Endodermal cell (in vitro differentiated cells): ENCODE results near the gene GPR162. TPM values are rescaled to one million over a fixed set of nuclear protein-coding genes. Genes with fewer than 3 reads are reported as not detected.

Source experiments
- DNase-seq: peaks from one replicate; pipeline ENCODE4 v3.0.0-alpha.2; 2017
- H3K27ac ChIP-seq: 2 replicates; pipeline ENCODE4 v1.5.1; 2013; ENCODE audit warnings: mild to moderate bottlenecking, low read depth, low read length, moderate library complexity
- H3K27me3 ChIP-seq: 2 replicates; pipeline ENCODE4 v1.6.1; 2013; ENCODE audit warnings: mild to moderate bottlenecking, low read length, moderate library complexity; ENCODE audit not compliant: insufficient read depth, control insufficient read depth, poor library complexity, severe bottlenecking
- H3K36me3 ChIP-seq: 2 replicates; pipeline ENCODE4 v1.7.0; 2013; ENCODE audit warnings: mild to moderate bottlenecking, low read length, moderate library complexity; ENCODE audit not compliant: control insufficient read depth, insufficient read depth
- H3K4me1 ChIP-seq: one replicate; pipeline ENCODE4 v1.7.0; 2013; ENCODE audit warnings: low read length; ENCODE audit not compliant: control insufficient read depth, insufficient read depth
- H3K4me3 ChIP-seq: 2 replicates; pipeline ENCODE4 v1.5.1; 2013; ENCODE audit warnings: mild to moderate bottlenecking, low read length, moderate library complexity
- H3K9ac ChIP-seq: 2 replicates; pipeline ENCODE4 v1.6.1; 2013; ENCODE audit warnings: mild to moderate bottlenecking, low read length, moderate library complexity; ENCODE audit not compliant: poor library complexity, severe bottlenecking; ENCODE audit errors: extremely low read depth
- H3K9me3 ChIP-seq: 2 replicates; pipeline ENCODE4 v1.6.1; 2013; ENCODE audit warnings: mild to moderate bottlenecking, low read length, moderate library complexity; ENCODE audit not compliant: control insufficient read depth
- H3K27ac Mint-ChIP-seq: 2 replicates; pipeline ENCODE4 v1.8.0; 2020; ENCODE audit warnings: mixed read lengths
- H3K27me3 Mint-ChIP-seq: 2 replicates; pipeline ENCODE4 v1.8.0; 2021; ENCODE audit warnings: mild to moderate bottlenecking, mixed read lengths; ENCODE audit not compliant: insufficient read depth
- H3K36me3 Mint-ChIP-seq: 2 replicates; pipeline ENCODE4 v1.8.0; 2020; ENCODE audit warnings: low read depth, mixed read lengths
- H3K4me1 Mint-ChIP-seq: 2 replicates; pipeline ENCODE4 v1.8.0; 2020; ENCODE audit warnings: mixed read lengths
- H3K4me3 Mint-ChIP-seq: 2 replicates; pipeline ENCODE4 v1.8.0; 2020; ENCODE audit warnings: mild to moderate bottlenecking, moderate library complexity, mixed read lengths
- H3K9me3 Mint-ChIP-seq: 2 replicates; pipeline ENCODE4 v1.8.0; 2020; ENCODE audit warnings: mild to moderate bottlenecking, mixed read lengths
- WGBS, 2 experiments: methylation state at CpG; one replicate each; pipeline versions ENCODE4 v1.1.5 to v1.1.7; 2013; ENCODE audit warnings: missing lambda C conversion rate in 2 of 2, mixed read lengths in 1 of 2; ENCODE audit not compliant: insufficient coverage in 1 of 2, insufficient read length in 1 of 2; 5-methylcytosine and 5-hydroxymethylcytosine counted together
- total RNA-seq, 2 donors: library from RNA; stranded (reverse); fragmentation: NEBNext Ultra II Directional in 1 of 2; extraction: Animal tissue kit (Norgen Biotek cat#: 25700) in 1 of 2; gene quantifications; 2 replicates in 1 of 2; 3 replicates in 1 of 2; pipeline ENCODE4 v1.2.1, GENCODE V29; 2021
- TF ChIP-seq, protein P1 (sequence below): fragments of 200-600 bp; sonication (generic); conservative IDR thresholded peaks from 2 replicates; pipeline ENCODE4 v1.5.0; 2021; ENCODE audit warnings: antibody characterized with exemption, mild to moderate bottlenecking

The GPR162 gene
- total RNA-seq, 2 donors from 2014 or later: 14.7 to 15.0 TPM

- Histone ChIP-seq H3K4me1 (no peaks in the 10 kb centered on the region), H3K36me3 (no peaks in the 10 kb centered on the region), H3K4me3 (no peak overlapping the region), H3K27ac (no peak overlapping the region), H3K27me3 (peaks cover 14% of the 10 kb centered on the region), H3K9ac (no peak overlapping the region), H3K9me3 (no peaks in the 10 kb centered on the region)
- peaks cover 30% of the 10 kb centered on the region for H3K4me1 Mint-ChIP-seq
- TF ChIP-seq, protein P1, sequence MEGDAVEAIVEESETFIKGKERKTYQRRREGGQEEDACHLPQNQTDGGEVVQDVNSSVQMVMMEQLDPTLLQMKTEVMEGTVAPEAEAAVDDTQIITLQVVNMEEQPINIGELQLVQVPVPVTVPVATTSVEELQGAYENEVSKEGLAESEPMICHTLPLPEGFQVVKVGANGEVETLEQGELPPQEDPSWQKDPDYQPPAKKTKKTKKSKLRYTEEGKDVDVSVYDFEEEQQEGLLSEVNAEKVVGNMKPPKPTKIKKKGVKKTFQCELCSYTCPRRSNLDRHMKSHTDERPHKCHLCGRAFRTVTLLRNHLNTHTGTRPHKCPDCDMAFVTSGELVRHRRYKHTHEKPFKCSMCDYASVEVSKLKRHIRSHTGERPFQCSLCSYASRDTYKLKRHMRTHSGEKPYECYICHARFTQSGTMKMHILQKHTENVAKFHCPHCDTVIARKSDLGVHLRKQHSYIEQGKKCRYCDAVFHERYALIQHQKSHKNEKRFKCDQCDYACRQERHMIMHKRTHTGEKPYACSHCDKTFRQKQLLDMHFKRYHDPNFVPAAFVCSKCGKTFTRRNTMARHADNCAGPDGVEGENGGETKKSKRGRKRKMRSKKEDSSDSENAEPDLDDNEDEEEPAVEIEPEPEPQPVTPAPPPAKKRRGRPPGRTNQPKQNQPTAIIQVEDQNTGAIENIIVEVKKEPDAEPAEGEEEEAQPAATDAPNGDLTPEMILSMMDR: no peak
- H3K36me3 Mint-ChIP-seq: no peaks in the 10 kb centered on the region
- 92 to 100% methylated on average over 2 to 4 of the region's 4 CpGs for WGBS, 2 experiments
- peaks cover 69% of the 10 kb centered on the region for H3K27me3 Mint-ChIP-seq
- H3K27ac Mint-ChIP-seq: no peak overlapping the region
- DNase-seq: no peak
- H3K4me3 Mint-ChIP-seq: no peak overlapping the region
- H3K9me3 Mint-ChIP-seq: peaks cover 3% of the 10 kb centered on the region
These were observed 25.0 kb upstream of the GPR162 start for GRCh38 chr12:6796576-6796975.

GRCh38 chr12:6799147-6799546 is 22.5 kb upstream of the GPR162 start:
- DNase-seq: no peak
- TF ChIP-seq, protein P1: no peak
- no peaks in the 10 kb centered on the region for H3K4me1 ChIP-seq
- WGBS, 2 experiments: 90% methylated on average over 5 of the region's 5 CpGs
- no peak overlapping the region for H3K9ac ChIP-seq
- peaks cover 24% of the 10 kb centered on the region for H3K4me1 Mint-ChIP-seq
- H3K4me3 Mint-ChIP-seq: no peak overlapping the region
- H3K27me3 Mint-ChIP-seq: peaks cover 49% of the 10 kb centered on the region
- no peaks in the 10 kb centered on the region for H3K36me3 ChIP-seq
- H3K9me3 ChIP-seq: no peaks in the 10 kb centered on the region
- H3K9me3 Mint-ChIP-seq: peaks cover 8% of the 10 kb centered on the region
- H3K36me3 Mint-ChIP-seq: no peaks in the 10 kb centered on the region
- H3K27ac ChIP-seq: no peak overlapping the region
- no peaks in the 10 kb centered on the region for H3K27me3 ChIP-seq
- no peak overlapping the region for H3K27ac Mint-ChIP-seq
- no peak overlapping the region for H3K4me3 ChIP-seq

DNA sequence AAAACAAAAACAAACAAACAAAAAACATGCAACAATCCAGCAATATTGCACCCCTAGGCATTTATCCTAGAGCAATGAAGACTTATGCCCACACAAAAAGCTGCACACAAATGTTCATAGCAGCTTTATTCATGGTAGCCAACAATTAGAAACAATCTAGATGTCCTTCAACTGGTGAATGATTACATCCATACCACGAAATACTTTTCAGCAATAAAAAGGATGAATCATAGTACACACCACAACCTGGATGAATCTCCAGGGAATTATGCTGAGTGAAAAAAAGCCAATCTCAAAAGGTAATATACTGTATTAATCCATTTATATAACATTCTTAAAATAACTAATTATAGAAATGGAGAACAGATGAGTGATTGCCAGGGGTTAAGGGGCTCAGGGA is 14.5 kb upstream of the GPR162 start:
- no peak overlapping the region for H3K27ac ChIP-seq
- DNase-seq: no peak
- peaks cover 16% of the 10 kb centered on the region for H3K9me3 Mint-ChIP-seq
- no peak overlapping the region for H3K4me3 Mint-ChIP-seq
- H3K36me3 Mint-ChIP-seq: no peaks in the 10 kb centered on the region
- no peak overlapping the region for H3K9ac ChIP-seq
- 90 to 100% methylated on average over 1 of the region's 1 CpG for WGBS, 2 experiments
- TF ChIP-seq, protein P1: no peak
- H3K4me1 ChIP-seq: peaks cover 3% of the 10 kb centered on the region
- peaks cover 23% of the 10 kb centered on the region for H3K4me1 Mint-ChIP-seq
- no peak overlapping the region for H3K4me3 ChIP-seq
- H3K27ac Mint-ChIP-seq: no peak overlapping the region
- H3K36me3 ChIP-seq: no peaks in the 10 kb centered on the region
- H3K27me3 ChIP-seq: no peaks in the 10 kb centered on the region
- peaks cover 14% of the 10 kb centered on the region for H3K27me3 Mint-ChIP-seq
- no peaks in the 10 kb centered on the region for H3K9me3 ChIP-seq
